T-helper 2 cell (primary cell): ENCODE data around the gene SEC16A.
A peak's percentile ranks its signal among the peaks of the same experiment; 100 is the strongest.

Experiments used
- DNase-seq, 5 experiments: peaks; one replicate each; pipeline versions ENCODE4 v3.0.0 to v3.0.0-alpha.2; 2012 to 2022

The SEC16A gene

DNA sequence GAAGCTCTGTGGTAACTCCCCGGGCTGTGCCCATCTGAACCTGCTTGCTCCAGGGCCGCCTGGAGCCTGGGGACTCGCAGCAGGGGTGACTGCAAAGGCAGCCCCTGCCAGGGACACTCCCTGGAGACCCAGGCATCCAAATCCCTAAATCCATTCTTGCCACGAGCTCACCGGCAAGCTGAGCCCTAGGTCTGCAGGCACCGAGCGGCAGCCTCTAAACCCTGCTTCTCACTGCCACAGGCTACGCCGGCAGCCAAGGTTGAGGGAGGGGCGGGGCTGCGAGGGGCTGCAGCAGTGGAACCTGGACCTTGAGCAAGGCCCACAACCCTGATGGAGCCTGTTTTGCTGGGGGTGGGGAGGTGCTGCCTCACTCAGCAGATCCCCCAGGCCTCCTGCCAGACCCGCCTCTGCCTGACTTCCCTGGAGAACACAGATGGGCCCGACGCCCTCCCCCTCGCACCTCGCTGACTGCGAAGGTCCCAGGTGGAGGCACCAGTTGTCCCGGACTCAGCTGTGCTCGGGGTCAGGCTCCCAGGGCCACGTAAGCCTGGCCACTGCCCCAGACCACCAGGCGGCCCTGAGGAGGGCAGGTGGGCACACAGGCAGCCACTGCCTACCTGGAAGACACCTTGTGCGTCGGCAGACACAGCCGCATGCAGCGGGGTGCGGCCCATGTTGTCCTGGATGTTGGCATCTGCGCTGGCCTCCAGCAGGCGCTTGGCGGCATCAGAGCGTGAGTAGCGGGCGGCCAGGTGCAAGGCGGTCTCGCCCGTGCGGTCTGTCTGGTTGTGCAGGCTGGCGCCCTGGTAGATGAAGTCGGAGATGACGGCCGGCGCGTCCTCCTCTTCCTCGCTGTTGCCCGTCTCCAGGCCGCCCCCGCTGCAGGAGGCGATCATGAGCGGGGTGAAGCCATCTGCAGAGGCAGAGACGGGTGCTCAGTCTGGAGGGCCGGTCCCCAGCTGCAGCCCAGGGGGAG lies 17.4 kb upstream of the SEC16A start:
- DNase-seq = no peak

GRCh38 chr9:136499071-136499934 lies 16.5 kb upstream of the SEC16A start:
- no peak for DNase-seq

- no peak for DNase-seq
Measured at GRCh38 chr9:136497916-136498695, 15.3 kb upstream of the SEC16A start.

GRCh38 chr9:136496801-136497620 lies 14.2 kb upstream of the SEC16A start:
- no peak for DNase-seq

GRCh38 chr9:136496181-136496580 lies 13.3 kb upstream of the SEC16A start:
- DNase-seq = no peak

DNA sequence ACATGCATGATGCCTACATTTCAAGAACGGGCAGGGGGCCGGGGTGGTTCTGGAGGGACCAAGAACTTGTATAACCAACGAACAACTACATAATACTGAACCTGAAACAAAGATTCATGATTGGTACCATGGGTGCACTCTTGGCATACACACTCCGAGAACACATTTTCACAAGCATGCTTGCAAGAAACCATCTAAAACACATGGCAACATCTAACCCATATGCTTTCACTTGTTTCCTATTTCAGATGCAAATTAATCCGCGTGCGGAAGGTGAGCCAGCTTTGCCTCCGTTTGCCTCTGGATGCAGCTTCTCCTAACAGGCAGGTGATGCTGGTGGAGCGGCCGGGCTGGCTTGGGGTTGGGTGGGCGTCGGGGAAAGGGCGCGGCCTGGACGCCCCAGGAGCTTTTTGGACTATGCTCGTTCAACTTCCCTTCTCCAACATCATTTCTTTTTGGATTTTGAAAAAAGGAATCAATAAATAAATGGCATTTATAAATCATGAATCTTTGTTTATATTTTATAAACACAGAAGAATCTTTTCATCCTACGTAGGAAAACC lies 12.5 kb upstream of the SEC16A start:
- DNase-seq = no peak

- no peak for DNase-seq
Measured at GRCh38 chr9:136494531-136495215, 11.8 kb upstream of the SEC16A start.

GRCh38 chr9:136494012-136494411 lies 11.2 kb upstream of the SEC16A start:
- DNase-seq = no peak

GRCh38 chr9:136493567-136493971 lies 10.7 kb upstream of the SEC16A start:
- DNase-seq = no peak

DNA sequence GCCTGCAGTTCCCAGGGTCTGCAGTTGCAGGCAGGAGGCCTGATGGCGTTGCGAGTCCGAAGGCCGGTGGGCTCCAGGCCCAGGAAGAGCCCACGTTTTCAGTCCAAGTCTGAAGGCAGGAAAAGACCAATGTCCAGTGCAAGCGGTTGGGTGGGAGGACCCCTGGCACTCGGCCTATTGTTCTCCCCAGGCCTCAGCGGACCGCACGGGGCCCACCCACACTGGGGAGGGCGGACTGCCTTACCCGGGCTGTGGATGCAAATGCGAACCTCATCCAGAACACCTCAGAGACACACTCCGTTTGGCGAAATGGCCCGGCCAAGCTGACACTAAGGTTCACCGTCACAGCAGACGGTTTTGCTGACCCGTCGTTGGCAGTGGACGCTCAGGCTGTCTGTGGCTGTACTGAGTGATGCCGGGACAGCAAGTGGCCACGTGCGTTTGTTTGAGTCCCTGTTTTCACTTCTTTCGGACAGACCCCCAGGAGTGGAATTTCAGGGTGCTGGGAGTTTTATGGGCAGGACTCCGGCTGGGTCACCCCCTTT lies 10.2 kb upstream of the SEC16A start:
- DNase-seq = no peak

- no peak for DNase-seq
Measured at GRCh38 chr9:136489731-136490130, 6.9 kb upstream of the SEC16A start.

GRCh38 chr9:136488247-136489214 lies 5.7 kb upstream of the SEC16A start:
- DNase-seq = peak; percentile 50 to 64 (median 58)

DNA sequence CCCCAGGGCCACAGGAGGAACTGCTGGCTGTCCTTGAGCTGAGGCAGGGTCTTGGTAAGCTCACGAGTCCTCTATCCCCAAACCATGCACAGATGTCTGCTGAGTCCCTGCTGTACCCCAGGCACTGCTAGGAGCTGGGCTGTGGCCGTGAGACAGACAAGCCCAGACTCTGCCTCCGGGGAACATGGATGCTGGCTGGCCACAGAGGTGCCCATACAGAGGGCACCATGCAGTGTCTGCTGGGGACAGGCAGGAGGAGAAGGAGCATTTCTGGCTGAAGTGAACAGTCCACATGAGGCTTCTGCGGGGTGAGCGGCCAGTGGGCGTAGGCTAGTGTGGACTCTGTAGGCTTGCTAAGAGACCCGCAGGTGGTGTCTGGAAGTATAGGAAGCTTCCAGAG lies 4.8 kb upstream of the SEC16A start:
- no peak for DNase-seq

DNA sequence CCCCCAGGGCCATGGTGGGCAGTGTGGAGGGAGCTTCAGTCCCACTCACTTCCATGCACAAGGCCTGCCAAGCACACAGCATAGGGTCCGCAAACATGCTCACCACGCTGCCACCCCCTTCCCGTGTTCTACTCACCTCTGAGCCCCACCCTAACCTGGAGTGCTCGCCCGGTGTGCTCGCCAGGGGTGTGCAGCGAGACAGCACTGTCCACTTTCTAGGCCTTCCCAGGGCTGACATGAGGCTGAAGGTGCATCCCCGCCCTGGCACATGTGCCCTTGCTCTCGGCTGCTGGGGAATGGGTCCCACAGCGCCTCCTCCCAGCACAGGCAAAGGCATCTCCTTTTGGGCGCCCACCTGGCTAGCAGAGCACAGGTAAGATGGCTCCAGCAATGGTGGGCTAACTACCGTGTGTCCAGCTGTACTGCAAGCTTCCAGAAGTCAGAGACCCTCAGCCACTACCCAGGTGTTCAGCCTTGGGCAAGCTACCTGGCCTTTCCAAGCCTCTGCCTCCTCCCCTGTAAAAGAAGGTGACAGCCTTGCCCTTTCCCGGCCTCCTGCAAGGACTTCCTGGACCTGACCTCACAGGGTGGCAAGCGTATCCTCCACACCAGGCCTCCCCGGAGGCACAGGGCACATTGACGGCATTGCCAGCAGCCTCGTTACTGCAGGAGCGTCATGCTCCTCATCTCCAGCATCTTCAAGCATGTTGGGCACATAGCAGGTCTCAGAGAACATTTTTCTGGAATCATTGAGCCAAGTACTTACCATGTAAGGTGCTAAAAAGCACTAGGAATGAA lies 4.2 kb upstream of the SEC16A start:
- DNase-seq = no peak

- DNase-seq = no peak
Measured at GRCh38 chr9:136486131-136486530, 3.3 kb upstream of the SEC16A start.

DNA sequence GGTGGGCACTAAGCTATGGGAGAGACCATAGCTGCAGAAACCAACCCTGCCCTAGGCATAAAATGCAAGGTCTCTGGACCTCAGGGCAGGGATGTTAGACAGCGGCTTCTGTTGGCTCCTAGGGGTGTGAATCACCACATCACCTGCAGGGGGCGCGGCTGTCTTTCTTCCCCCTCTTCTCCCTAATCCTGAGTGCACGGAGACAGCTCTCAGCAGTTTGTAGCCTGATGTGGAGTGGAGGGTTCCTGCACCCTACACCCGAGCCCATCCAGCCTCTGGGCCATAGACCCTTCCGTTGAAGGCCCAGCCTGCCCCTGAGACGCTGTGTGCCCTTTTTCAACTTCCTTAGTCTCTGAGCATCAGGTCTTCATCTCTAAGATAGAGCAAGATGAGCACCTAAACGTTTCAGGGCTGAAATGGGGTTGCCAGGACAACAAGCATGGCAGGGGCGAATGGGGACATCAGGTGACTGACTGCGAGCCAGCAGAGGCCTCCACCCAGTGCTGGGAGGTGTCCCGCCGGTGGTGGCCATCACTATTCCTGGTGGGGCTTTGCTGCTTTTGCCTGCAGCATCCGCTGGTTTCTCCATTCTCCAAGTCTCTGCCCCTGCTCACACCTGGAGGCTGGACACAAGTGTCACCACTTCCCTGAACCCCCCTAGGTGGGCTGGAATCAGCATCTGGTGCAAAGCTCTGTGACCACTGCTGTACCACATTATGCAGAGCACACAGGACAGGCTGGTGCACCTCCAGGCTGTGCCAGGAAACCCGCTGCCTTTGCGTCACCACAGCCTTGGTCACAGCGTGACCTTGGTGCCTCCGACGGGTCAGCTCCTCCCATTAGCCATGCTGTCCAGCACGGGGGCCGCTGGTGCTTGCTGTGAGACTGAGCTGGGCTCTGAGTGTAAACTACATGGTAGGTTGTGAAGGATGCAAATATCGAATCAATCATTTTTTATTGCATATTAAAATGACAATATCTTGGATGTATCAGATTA lies 2.5 kb upstream of the SEC16A start:
- DNase-seq = peak; percentile 67 to 78 (median 75)
